IMR-90 (cell line): ENCODE results near the gene AFF2. TPM values are rescaled to one million over a fixed set of nuclear protein-coding genes. Genes with fewer than 3 reads are reported as not detected.

ENCODE experiments used
- ATAC-seq: fragments of 200-7000 bp; cut with Tn5 transposase; 2 replicates; pipeline ENCODE4 v1.9.1; 2020; ENCODE audit warnings: low read depth, mild to moderate bottlenecking, moderate library complexity
- BruUV-seq: library from RNA; stranded (reverse); fragments of 400-500 nt; replicated peaks from 2 replicates; lab custom pipeline; 2021; lab: Mats Ljungman, UMichigan
- CTCF ChIA-PET: fragments of 300-600 bp; formaldehyde crosslinking; extraction: SDS; loops from one replicate; lab custom pipeline; 2021; ENCODE audit warnings: antibody characterized with exemption; lab: Yijun Ruan, JAX
- POLR2A ChIA-PET: fragments of 300-600 bp; sonication (Branson Sonifier 250); formaldehyde crosslinking; loops from one replicate; lab custom pipeline; 2022; ENCODE audit warnings: antibody characterized with exemption; ENCODE audit not compliant: unreplicated experiment; lab: Charles Lee
- DNase-seq: peaks from one replicate; pipeline ENCODE4 v3.0.0; 2013
- H2AFZ ChIP-seq: replicated peaks from 2 replicates; pipeline ENCODE3; 2013; ENCODE audit warnings: low read length, mild to moderate bottlenecking; ENCODE audit not compliant: poor library complexity
- H2AK5ac ChIP-seq: 2 replicates; pipeline ENCODE4 v1.6.1; 2013; ENCODE audit warnings: low read depth, low read length, inconsistent platforms
- H2AK9ac ChIP-seq: replicated peaks from 2 replicates; pipeline ENCODE3; 2013; ENCODE audit warnings: mild to moderate bottlenecking, low read depth, low read length, moderate library complexity; ENCODE audit not compliant: poor library complexity
- H2BK120ac ChIP-seq: 2 replicates; pipeline ENCODE4 v1.6.1; 2013; ENCODE audit warnings: low read depth, low read length, inconsistent platforms
- H2BK15ac ChIP-seq: 3 replicates; pipeline ENCODE4 v1.6.1; 2013; ENCODE audit warnings: low read depth, low read length, inconsistent platforms
- H2BK20ac ChIP-seq: 2 replicates; pipeline ENCODE4 v1.6.1; 2013; ENCODE audit warnings: low read depth, mild to moderate bottlenecking, inconsistent platforms, low read length, moderate library complexity
- H2BK5ac ChIP-seq: 2 replicates; pipeline ENCODE4 v1.6.1; 2013; ENCODE audit warnings: mild to moderate bottlenecking, low read depth, low read length, inconsistent platforms; ENCODE audit not compliant: poor library complexity, severe bottlenecking
- H3K14ac ChIP-seq: replicated peaks from 2 replicates; pipeline ENCODE4 v1.6.1; 2013; ENCODE audit warnings: low read depth, low read length, inconsistent platforms
- H3K18ac ChIP-seq: 2 replicates; pipeline ENCODE4 v1.6.1; 2013; ENCODE audit warnings: low read depth, low read length, control low read depth
- H3K23ac ChIP-seq: 2 replicates; pipeline ENCODE4 v1.6.1; 2013; ENCODE audit warnings: low read depth, low read length, inconsistent platforms
- H3K27ac ChIP-seq: 2 replicates; pipeline ENCODE4 v1.5.1; 2013; ENCODE audit warnings: mild to moderate bottlenecking, control low read depth, low read length; ENCODE audit not compliant: insufficient read depth
- H3K27me3 ChIP-seq: 2 replicates; pipeline ENCODE4 v1.6.1; 2013; ENCODE audit warnings: low read length; ENCODE audit not compliant: control insufficient read depth, insufficient read depth
- H3K36me3 ChIP-seq: 2 replicates; pipeline ENCODE4 v1.6.1; 2013; ENCODE audit warnings: low read length, mixed read lengths; ENCODE audit not compliant: control insufficient read depth, insufficient read depth
- H3K4ac ChIP-seq: 2 replicates; pipeline ENCODE4 v1.6.1; 2013; ENCODE audit warnings: low read depth, low read length, inconsistent platforms
- H3K4me1 ChIP-seq: 2 replicates; pipeline ENCODE4 v1.6.1; 2013; ENCODE audit warnings: low read length, mixed read lengths; ENCODE audit not compliant: control insufficient read depth, insufficient read depth
- H3K4me2 ChIP-seq: 2 replicates; pipeline ENCODE4 v1.6.1; 2013; ENCODE audit warnings: low read depth, mild to moderate bottlenecking, control low read depth, low read length, moderate library complexity
- H3K4me3 ChIP-seq: 2 replicates; pipeline ENCODE4 v1.5.1; 2013; ENCODE audit warnings: low read depth, mild to moderate bottlenecking, control low read depth, low read length, moderate library complexity; ENCODE audit not compliant: insufficient read depth
- H3K56ac ChIP-seq: 2 replicates; pipeline ENCODE4 v1.6.1; 2013; ENCODE audit warnings: low read length, inconsistent platforms; ENCODE audit not compliant: insufficient read depth; ENCODE audit errors: extremely low read depth
- H3K79me1 ChIP-seq, 2 experiments: 2 replicates each; pipeline ENCODE4 v1.6.1; 2013; ENCODE audit warnings: low read length in 2 of 2, inconsistent platforms in 1 of 2, low read depth in 1 of 2
- H3K9ac ChIP-seq: 2 replicates; pipeline ENCODE4 v1.6.1; 2013; ENCODE audit warnings: low read depth, low read length, control low read depth
- H3K9me1 ChIP-seq: 2 replicates; pipeline ENCODE4 v1.6.1; 2013; ENCODE audit warnings: low read length, inconsistent platforms; ENCODE audit not compliant: insufficient read depth
- H3K9me3 ChIP-seq: 2 replicates; pipeline ENCODE4 v1.6.1; 2013; ENCODE audit warnings: low read length; ENCODE audit not compliant: control insufficient read depth, insufficient read depth
- H4K20me1 ChIP-seq: 2 replicates; pipeline ENCODE4 v1.6.1; 2013; ENCODE audit warnings: low read length, inconsistent platforms; ENCODE audit not compliant: insufficient read depth
- H4K5ac ChIP-seq: 2 replicates; pipeline ENCODE4 v1.6.1; 2013; ENCODE audit warnings: mild to moderate bottlenecking, low read depth, low read length, control low read depth
- H4K8ac ChIP-seq, 2 experiments: 2 replicates each; pipeline ENCODE4 v1.6.1; 2013; ENCODE audit warnings: low read depth in 2 of 2, low read length in 2 of 2, control low read depth in 1 of 2, inconsistent platforms in 1 of 2
- H4K91ac ChIP-seq: 2 replicates; pipeline ENCODE4 v1.6.1; 2013; ENCODE audit warnings: low read depth, low read length, inconsistent platforms; ENCODE audit not compliant: insufficient read depth
- BHLHE40 ChIP-seq: fragments of 150-350 bp; IDR thresholded peaks from 2 replicates; pipeline ENCODE4 v1.6.1; 2016; ENCODE audit warnings: mild to moderate bottlenecking, low read depth, low read length
- CEBPB ChIP-seq: IDR thresholded peaks from 2 replicates; pipeline ENCODE4 v1.6.1; 2012; ENCODE audit warnings: low read depth, low read length, improper control_type of control experiment
- CHD1 ChIP-seq: IDR thresholded peaks from 2 replicates; pipeline ENCODE4 v1.6.1; 2012; ENCODE audit warnings: low read depth, low read length, improper control_type of control experiment
- FOS ChIP-seq: fragments of 150-350 bp; IDR thresholded peaks from 2 replicates; pipeline ENCODE4 v1.6.1; 2016; ENCODE audit warnings: low read depth, low read length
- MAFK ChIP-seq: IDR thresholded peaks from 2 replicates; pipeline ENCODE4 v1.6.1; 2012; ENCODE audit warnings: low read depth, low read length, improper control_type of control experiment
- MAZ ChIP-seq: IDR thresholded peaks from 2 replicates; pipeline ENCODE4 v1.6.1; 2012; ENCODE audit warnings: low read depth, mild to moderate bottlenecking, low read length, improper control_type of control experiment, moderate library complexity, borderline replicate concordance
- MXI1 ChIP-seq: IDR thresholded peaks from 2 replicates; pipeline ENCODE4 v1.6.1; 2012; ENCODE audit warnings: low read depth, mild to moderate bottlenecking, low read length, moderate library complexity, borderline replicate concordance
- NFE2L2 ChIP-seq: fragments of 150-350 bp; IDR thresholded peaks from 2 replicates; pipeline ENCODE4 v1.6.1; 2016; ENCODE audit warnings: low read depth, mild to moderate bottlenecking, low read length
- POLR2A ChIP-seq: IDR thresholded peaks from 2 replicates; pipeline ENCODE4 v1.6.1; 2012; ENCODE audit warnings: mild to moderate bottlenecking, low read depth, low read length
- RAD21 ChIP-seq: IDR thresholded peaks from 2 replicates; pipeline ENCODE4 v1.6.1; 2012; ENCODE audit warnings: low read length, improper control_type of control experiment
- RCOR1 ChIP-seq: IDR thresholded peaks from 2 replicates; pipeline ENCODE4 v1.6.1; 2012; ENCODE audit warnings: mild to moderate bottlenecking, low read length, improper control_type of control experiment; ENCODE audit not compliant: insufficient replicate concordance
- RFX5 ChIP-seq: IDR thresholded peaks from 2 replicates; pipeline ENCODE4 v1.8.0; 2012; ENCODE audit warnings: low read depth, mild to moderate bottlenecking, low read length, moderate library complexity
- SMC3 ChIP-seq: fragments of 150-350 bp; IDR thresholded peaks from 2 replicates; pipeline ENCODE4 v1.6.1; 2016; ENCODE audit warnings: low read depth, mild to moderate bottlenecking, antibody characterized with exemption, low read length, moderate library complexity
- WGBS, 2 experiments: methylation state at CpG; one replicate each; pipeline versions ENCODE4 v1.1.5 to v1.1.7; 2013; ENCODE audit warnings: missing lambda C conversion rate in 2 of 2; ENCODE audit not compliant: insufficient read length in 1 of 2; ENCODE audit errors: extremely low coverage in 2 of 2; 5-methylcytosine and 5-hydroxymethylcytosine counted together
- dilution Hi-C: fragments of 300-500 bp; cut with HindIII; formaldehyde crosslinking; loops from one replicate; pipeline ENCODE4 v1.14.3; 2018; ENCODE audit warnings: low sequenced_read_pairs; ENCODE audit not compliant: unreplicated experiment
- in situ Hi-C: fragments of 300-500 bp; cut with MboI; formaldehyde crosslinking; loops from 3 replicates; pipeline ENCODE4 v1.14.3; 2019; ENCODE audit warnings: low sequenced_read_pairs, inconsistent platforms, mixed read lengths
- intact Hi-C: fragments of 100-400 bp; cut with micrococcal nuclease; formaldehyde crosslinking; loops from 2 replicates; pipeline ENCODE4 v1.10.0; 2022
- polyA plus RNA-seq, 3 experiments: library from polyadenylated mRNA; depleted of rRNA; stranded (reverse); fragments of >200 nt; gene quantifications; 2 replicates each; pipeline ENCODE4 v1.2.3, GENCODE V29; 2012; ENCODE audit warnings: low replicate concordance in 1 of 3
- total RNA-seq: library from RNA; depleted of rRNA; stranded (reverse); fragments of >200 nt; gene quantifications from 2 replicates; pipeline ENCODE4 v1.2.3, GENCODE V29; 2012
- TF ChIP-seq, protein P1 (sequence below): conservative IDR thresholded peaks from 2 replicates; pipeline ENCODE4 v1.5.1; 2012; ENCODE audit warnings: mild to moderate bottlenecking, low read depth, low read length, improper control_type of control experiment
- TF ChIP-seq, protein P2 (sequence below): fragments of 150-350 bp; IDR thresholded peaks from 2 replicates; pipeline ENCODE4 v1.6.1; 2016; ENCODE audit warnings: low read depth, mild to moderate bottlenecking, low read length, moderate library complexity, borderline replicate concordance
- TF ChIP-seq, protein P3 (sequence below): fragments of 150-350 bp; IDR thresholded peaks from 2 replicates; pipeline ENCODE4 v1.6.1; 2017; ENCODE audit warnings: mild to moderate bottlenecking, antibody characterized with exemption, low read length, low read depth

The AFF2 gene
- total and polyA plus RNA-seq, 2 of the 4 experiments (the other 2 are of a cell fraction): 0.15 to 0.72 TPM

DNA sequence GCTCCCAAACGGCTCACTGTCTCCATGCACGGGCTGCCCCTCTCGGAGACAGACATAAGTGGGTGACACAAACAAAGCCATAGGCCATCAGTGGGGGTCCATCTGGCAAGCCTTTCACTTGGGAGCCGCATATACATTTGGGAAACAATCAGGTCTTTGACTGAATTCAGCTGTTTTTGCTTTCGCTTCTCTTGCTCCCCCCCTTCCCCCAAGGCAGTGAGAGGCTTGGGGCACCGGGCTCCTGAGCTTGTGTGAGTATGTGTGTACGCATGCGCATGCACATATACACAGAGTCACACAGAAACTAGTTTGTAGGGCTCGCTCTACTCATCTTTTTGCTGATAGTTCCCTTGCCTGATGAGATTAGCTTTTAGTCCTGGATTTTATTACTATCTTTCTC is 284.4 kb downstream of the AFF2 start:
- H3K4me2 ChIP-seq: no peak overlapping the region
- 0 out of 2 replicates have a peak, but pooled peaks cover 2% of the 10 kb centered on the region for H3K9me3 ChIP-seq
- no peak for TF ChIP-seq CHD1
- no peak for TF ChIP-seq MXI1
- TF ChIP-seq SMC3: no peak
- no peak for TF ChIP-seq POLR2A
- no peak for TF ChIP-seq RFX5
- no peak for TF ChIP-seq MAZ
- TF ChIP-seq CEBPB: no peak
- TF ChIP-seq, protein P1, sequence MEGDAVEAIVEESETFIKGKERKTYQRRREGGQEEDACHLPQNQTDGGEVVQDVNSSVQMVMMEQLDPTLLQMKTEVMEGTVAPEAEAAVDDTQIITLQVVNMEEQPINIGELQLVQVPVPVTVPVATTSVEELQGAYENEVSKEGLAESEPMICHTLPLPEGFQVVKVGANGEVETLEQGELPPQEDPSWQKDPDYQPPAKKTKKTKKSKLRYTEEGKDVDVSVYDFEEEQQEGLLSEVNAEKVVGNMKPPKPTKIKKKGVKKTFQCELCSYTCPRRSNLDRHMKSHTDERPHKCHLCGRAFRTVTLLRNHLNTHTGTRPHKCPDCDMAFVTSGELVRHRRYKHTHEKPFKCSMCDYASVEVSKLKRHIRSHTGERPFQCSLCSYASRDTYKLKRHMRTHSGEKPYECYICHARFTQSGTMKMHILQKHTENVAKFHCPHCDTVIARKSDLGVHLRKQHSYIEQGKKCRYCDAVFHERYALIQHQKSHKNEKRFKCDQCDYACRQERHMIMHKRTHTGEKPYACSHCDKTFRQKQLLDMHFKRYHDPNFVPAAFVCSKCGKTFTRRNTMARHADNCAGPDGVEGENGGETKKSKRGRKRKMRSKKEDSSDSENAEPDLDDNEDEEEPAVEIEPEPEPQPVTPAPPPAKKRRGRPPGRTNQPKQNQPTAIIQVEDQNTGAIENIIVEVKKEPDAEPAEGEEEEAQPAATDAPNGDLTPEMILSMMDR: no peak
- TF ChIP-seq RCOR1: no peak
- no peak for TF ChIP-seq MAFK
- TF ChIP-seq, protein P2, sequence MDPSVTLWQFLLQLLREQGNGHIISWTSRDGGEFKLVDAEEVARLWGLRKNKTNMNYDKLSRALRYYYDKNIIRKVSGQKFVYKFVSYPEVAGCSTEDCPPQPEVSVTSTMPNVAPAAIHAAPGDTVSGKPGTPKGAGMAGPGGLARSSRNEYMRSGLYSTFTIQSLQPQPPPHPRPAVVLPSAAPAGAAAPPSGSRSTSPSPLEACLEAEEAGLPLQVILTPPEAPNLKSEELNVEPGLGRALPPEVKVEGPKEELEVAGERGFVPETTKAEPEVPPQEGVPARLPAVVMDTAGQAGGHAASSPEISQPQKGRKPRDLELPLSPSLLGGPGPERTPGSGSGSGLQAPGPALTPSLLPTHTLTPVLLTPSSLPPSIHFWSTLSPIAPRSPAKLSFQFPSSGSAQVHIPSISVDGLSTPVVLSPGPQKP: no peak
- no peak for TF ChIP-seq RAD21
- TF ChIP-seq BHLHE40: no peak
- TF ChIP-seq NFE2L2: no peak
- TF ChIP-seq FOS: no peak
- TF ChIP-seq, protein P3, sequence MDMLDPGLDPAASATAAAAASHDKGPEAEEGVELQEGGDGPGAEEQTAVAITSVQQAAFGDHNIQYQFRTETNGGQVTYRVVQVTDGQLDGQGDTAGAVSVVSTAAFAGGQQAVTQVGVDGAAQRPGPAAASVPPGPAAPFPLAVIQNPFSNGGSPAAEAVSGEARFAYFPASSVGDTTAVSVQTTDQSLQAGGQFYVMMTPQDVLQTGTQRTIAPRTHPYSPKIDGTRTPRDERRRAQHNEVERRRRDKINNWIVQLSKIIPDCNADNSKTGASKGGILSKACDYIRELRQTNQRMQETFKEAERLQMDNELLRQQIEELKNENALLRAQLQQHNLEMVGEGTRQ: no peak
- H3K4me3 ChIP-seq: no peak overlapping the region
- no peak overlapping the region for H2BK120ac ChIP-seq
- no peaks in the 10 kb centered on the region for H3K9me1 ChIP-seq
- no CpG with 5 or more reads among the region's 9 CpGs for WGBS, 2 experiments
- H3K18ac ChIP-seq: no peak overlapping the region
- no peak overlapping the region for H4K91ac ChIP-seq
- H3K14ac ChIP-seq: no peak overlapping the region
- H3K23ac ChIP-seq: no peak overlapping the region
- no peak overlapping the region for H2BK5ac ChIP-seq
- H2AFZ ChIP-seq: no peak overlapping the region
- no peaks in the 10 kb centered on the region for H4K20me1 ChIP-seq
- no peak overlapping the region for H2BK15ac ChIP-seq
- no peak overlapping the region for H4K5ac ChIP-seq
- H3K79me1 ChIP-seq: no peaks in the 10 kb centered on the region
- no peaks in the 10 kb centered on the region for H3K36me3 ChIP-seq
- H3K56ac ChIP-seq: no peak overlapping the region
- H2AK5ac ChIP-seq: no peak overlapping the region
- no peak overlapping the region for H2BK20ac ChIP-seq
- in situ Hi-C loops (no loop called here), intact Hi-C loops (no loop called here), dilution Hi-C loops (no loop called here)
- H3K9ac ChIP-seq: no peak overlapping the region
- no peak overlapping the region for H3K4ac ChIP-seq
- H2AK9ac ChIP-seq: no peak overlapping the region
- CTCF ChIA-PET: no interaction called here
- ATAC-seq: no peak
- no peaks in the 10 kb centered on the region for H3K4me1 ChIP-seq
- BruUV-seq: no TSS peak
- no peaks in the 10 kb centered on the region for H3K27me3 ChIP-seq
- no peak for DNase-seq
- H3K27ac ChIP-seq: no peak overlapping the region
- no peak overlapping the region for H4K8ac ChIP-seq
- POLR2A ChIA-PET: no interaction called here
